MCF 10A (cell line): ENCODE results near the gene STIM1. TPM values are rescaled to one million over a fixed set of nuclear protein-coding genes. Genes with fewer than 3 reads are reported as not detected.

Experiments
- BruUV-seq: library from RNA; stranded (reverse); fragments of 400-500 nt; replicated peaks from 2 replicates; lab custom pipeline; 2021; lab: Mats Ljungman, UMichigan
- CTCF ChIA-PET: fragments of 300-600 bp; sonication (Branson Sonifier 250); formaldehyde crosslinking; extraction: SDS; loops from one replicate; lab custom pipeline; 2021; ENCODE audit warnings: antibody characterized with exemption, inconsistent platforms; lab: Yijun Ruan, JAX
- POLR2A ChIA-PET: fragments of 300-600, 350-650 bp; sonication (Branson Sonifier 250); formaldehyde crosslinking; extraction: SDS; loops from one replicate; lab custom pipeline; 2020; ENCODE audit warnings: antibody characterized with exemption, inconsistent platforms; lab: Yijun Ruan, JAX
- DNase-seq: peaks from one replicate; pipeline ENCODE4 v3.0.0-alpha.2; 2018; ENCODE audit not compliant: unreplicated experiment
- H3K27ac Mint-ChIP-seq: one replicate; pipeline ENCODE4 v1.8.0; 2022; ENCODE audit warnings: mild to moderate bottlenecking, low read depth, mixed read lengths; ENCODE audit not compliant: unreplicated experiment
- H3K27me3 Mint-ChIP-seq: one replicate; pipeline ENCODE4 v1.8.0; 2022; ENCODE audit warnings: mixed read lengths; ENCODE audit not compliant: insufficient read depth, unreplicated experiment
- H3K36me3 Mint-ChIP-seq: one replicate; pipeline ENCODE4 v1.8.0; 2022; ENCODE audit warnings: mild to moderate bottlenecking, moderate library complexity, mixed read lengths; ENCODE audit not compliant: insufficient read depth, unreplicated experiment
- H3K4me1 Mint-ChIP-seq: one replicate; pipeline ENCODE4 v1.8.0; 2022; ENCODE audit warnings: mixed read lengths; ENCODE audit not compliant: insufficient read depth, unreplicated experiment
- H3K4me3 Mint-ChIP-seq: one replicate; pipeline ENCODE4 v1.8.0; 2022; ENCODE audit warnings: mild to moderate bottlenecking, moderate library complexity, mixed read lengths; ENCODE audit not compliant: unreplicated experiment
- H3K9me3 Mint-ChIP-seq: one replicate; pipeline ENCODE4 v1.8.0; 2022; ENCODE audit warnings: mixed read lengths; ENCODE audit not compliant: unreplicated experiment
- intact Hi-C: fragments of 100-400 bp; cut with micrococcal nuclease; formaldehyde crosslinking; loops from 2 replicates; pipeline ENCODE4 v1.14.1; 2022
- total RNA-seq: library from RNA; stranded (reverse); gene quantifications from 2 replicates; pipeline ENCODE4 v1.2.3, GENCODE V29; 2022
- TF ChIP-seq, protein P1 (sequence below): fragments of 200-600 bp; IDR thresholded peaks from one replicate; pipeline ENCODE4 v1.8.0; 2022; ENCODE audit warnings: antibody characterized with exemption, mild to moderate bottlenecking; ENCODE audit not compliant: unreplicated experiment

Gene STIM1
- total RNA-seq, 1 experiment from 2014 or later, result 41.2 TPM

- Mint-ChIP-seq H3K27ac (no peak overlapping the region), H3K4me1 (peaks cover 15% of the 10 kb centered on the region), H3K27me3 (no peaks in the 10 kb centered on the region), H3K9me3 (no peaks in the 10 kb centered on the region), H3K36me3 (peaks cover 36% of the 10 kb centered on the region), H3K4me3 (no peak overlapping the region)
- BruUV-seq, result no TSS peak
- POLR2A ChIA-PET, result interaction anchor here (1.2 kb wide), 1 partner anchor 16 kb away, joined by 3 read pairs; the partner anchor contains the start of gene RHOG
- TF ChIP-seq, protein P1, sequence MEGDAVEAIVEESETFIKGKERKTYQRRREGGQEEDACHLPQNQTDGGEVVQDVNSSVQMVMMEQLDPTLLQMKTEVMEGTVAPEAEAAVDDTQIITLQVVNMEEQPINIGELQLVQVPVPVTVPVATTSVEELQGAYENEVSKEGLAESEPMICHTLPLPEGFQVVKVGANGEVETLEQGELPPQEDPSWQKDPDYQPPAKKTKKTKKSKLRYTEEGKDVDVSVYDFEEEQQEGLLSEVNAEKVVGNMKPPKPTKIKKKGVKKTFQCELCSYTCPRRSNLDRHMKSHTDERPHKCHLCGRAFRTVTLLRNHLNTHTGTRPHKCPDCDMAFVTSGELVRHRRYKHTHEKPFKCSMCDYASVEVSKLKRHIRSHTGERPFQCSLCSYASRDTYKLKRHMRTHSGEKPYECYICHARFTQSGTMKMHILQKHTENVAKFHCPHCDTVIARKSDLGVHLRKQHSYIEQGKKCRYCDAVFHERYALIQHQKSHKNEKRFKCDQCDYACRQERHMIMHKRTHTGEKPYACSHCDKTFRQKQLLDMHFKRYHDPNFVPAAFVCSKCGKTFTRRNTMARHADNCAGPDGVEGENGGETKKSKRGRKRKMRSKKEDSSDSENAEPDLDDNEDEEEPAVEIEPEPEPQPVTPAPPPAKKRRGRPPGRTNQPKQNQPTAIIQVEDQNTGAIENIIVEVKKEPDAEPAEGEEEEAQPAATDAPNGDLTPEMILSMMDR, result no peak
- DNase-seq, result no peak
- CTCF ChIA-PET, result interaction anchor here (0.7 to 2.0 kb wide), 2 partner anchors 16 to 155 kb away, joined by 3 to 4 read pairs; no protein-coding TSS in a partner anchor
- intact Hi-C loops, result no loop called here
These were observed 29.9 kb upstream of the STIM1 start for GRCh38 chr11:3825473-3826154.

DNA sequence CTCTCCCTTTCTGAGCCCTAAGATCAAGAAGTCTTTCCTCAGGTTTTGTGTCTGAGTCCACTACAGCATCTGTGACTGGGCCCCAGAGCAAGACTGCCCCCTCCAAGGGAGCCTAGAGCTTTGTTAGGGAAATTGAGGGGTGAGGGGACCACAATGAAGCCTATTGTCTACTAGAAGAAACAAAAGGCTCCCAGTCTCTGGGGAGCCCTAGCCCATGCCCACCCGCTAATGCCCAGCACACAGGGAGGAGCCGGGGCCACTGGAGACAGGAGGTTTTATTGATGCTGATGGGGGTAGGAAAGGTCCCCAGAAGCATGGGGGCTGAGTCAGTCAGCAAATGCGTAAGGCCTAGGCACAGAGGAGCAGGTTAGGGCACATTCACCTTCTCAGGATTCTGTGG, 28.7 kb upstream of the STIM1 start:
- DNase-seq, result no peak
- intact Hi-C loops, result no loop called here
- H3K27me3 Mint-ChIP-seq, result no peaks in the 10 kb centered on the region
- POLR2A ChIA-PET, result no interaction called here
- no peak overlapping the region for H3K27ac Mint-ChIP-seq
- peaks cover 47% of the 10 kb centered on the region for H3K36me3 Mint-ChIP-seq
- BruUV-seq, result no TSS peak
- peaks cover 17% of the 10 kb centered on the region for H3K4me1 Mint-ChIP-seq
- no peaks in the 10 kb centered on the region for H3K9me3 Mint-ChIP-seq
- CTCF ChIA-PET, result interaction anchor here (0.6 to 2.0 kb wide), 3 partner anchors 15 to 872 kb away, joined by 3 to 4 read pairs (median 3); no protein-coding TSS in a partner anchor
- TF ChIP-seq, protein P1, result no peak
- no peak overlapping the region for H3K4me3 Mint-ChIP-seq

DNA sequence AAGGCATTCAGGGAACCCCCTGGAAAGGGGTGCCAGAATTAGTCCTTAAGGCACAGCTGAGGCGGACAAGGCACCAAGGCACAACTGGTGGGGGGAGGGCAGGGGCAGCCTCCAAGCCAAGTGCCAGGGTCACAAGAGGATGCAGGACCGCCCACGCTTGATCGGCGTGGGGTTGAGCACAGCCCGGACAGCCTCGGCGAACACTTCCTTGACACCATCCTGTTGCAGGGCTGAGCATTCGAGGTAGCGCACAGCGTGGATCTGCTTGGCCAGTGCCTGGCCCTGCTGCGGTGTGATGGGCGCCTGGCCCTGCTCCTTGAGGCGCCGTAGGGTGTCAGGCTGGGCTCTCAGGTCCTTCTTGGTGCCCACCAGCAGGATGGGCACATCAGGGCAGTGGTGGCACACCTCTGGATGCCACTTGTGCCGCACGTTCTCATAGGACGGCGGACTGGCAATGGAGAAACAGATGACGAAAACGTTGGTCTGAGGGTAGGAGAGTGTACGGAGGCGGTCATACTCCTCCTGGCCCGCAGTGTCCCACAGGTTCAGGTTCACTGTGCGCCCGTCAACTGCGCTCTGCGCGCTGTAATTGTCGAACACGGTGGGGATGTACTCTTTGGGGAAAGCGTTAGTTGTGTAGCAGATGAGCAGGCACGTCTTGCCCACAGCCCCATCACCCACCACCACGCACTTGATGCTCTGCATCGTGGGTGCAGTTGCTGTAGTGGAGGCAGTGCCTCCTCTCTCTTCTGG, 27.9 kb upstream of the STIM1 start:
- DNase-seq, result no peak
- Mint-ChIP-seq H3K4me3 (no peak overlapping the region), H3K9me3 (no peaks in the 10 kb centered on the region), H3K27ac (no peak overlapping the region), H3K27me3 (no peaks in the 10 kb centered on the region), H3K4me1 (peaks cover 20% of the 10 kb centered on the region), H3K36me3 (peaks cover 51% of the 10 kb centered on the region)
- intact Hi-C loops, result no loop called here
- CTCF ChIA-PET, result interaction anchor here (0.7 to 1.0 kb wide), 2 partner anchors 21 to 234 kb away, joined by 3 to 4 read pairs; no protein-coding TSS in a partner anchor
- TF ChIP-seq, protein P1, result no peak
- BruUV-seq, result TSS peak; percentile 45
- POLR2A ChIA-PET, result no interaction called here

DNA sequence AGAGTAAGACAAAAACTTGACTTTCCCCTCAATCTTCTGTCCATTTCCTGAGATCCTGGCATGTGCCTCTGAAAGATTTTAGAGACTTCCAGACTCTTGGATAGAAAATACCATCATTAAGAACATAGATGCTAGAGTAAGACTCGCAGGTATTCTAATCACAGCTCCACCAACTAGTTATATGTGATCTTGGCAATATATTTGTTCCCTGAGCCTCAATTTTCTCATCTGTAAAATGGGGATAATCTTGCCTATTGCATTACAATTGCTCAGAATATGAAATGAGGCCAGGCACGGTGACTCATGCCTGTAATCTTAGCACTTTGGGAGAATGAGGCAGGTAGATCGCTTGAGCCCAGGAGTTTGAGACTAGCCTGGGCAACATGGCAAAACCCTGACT, 25.4 kb upstream of the STIM1 start:
- Mint-ChIP-seq H3K9me3 (no peaks in the 10 kb centered on the region), H3K36me3 (peaks cover 69% of the 10 kb centered on the region), H3K27ac (no peak overlapping the region), H3K4me3 (no peak overlapping the region), H3K27me3 (no peaks in the 10 kb centered on the region), H3K4me1 (peaks cover 17% of the 10 kb centered on the region)
- no peak for DNase-seq
- ChIA-PET POLR2A (interaction anchor here (0.9 to 1.2 kb wide), 3 partner anchors 11 to 21 kb away, joined by 3 read pairs; partner anchors contain the start of gene RHOG), CTCF (interaction anchor here (1.3 kb wide), 1 partner anchor 11 kb away, joined by 7 read pairs; the partner anchor contains the start of gene RHOG)
- TF ChIP-seq, protein P1, result no peak
- BruUV-seq, result no TSS peak
- intact Hi-C loops, result no loop called here
